ENCODE data around the gene ZNF76. TPM values are rescaled to one million over a fixed set of nuclear protein-coding genes. Genes with fewer than 3 reads are reported as not detected.

ZNF76 gene
- total and polyA plus RNA-seq, 2 of the 8 experiments (the other 6 are each of a cell fraction or from before 2014, with no cell fraction given), result 17.9 to 23.9 TPM

DNA sequence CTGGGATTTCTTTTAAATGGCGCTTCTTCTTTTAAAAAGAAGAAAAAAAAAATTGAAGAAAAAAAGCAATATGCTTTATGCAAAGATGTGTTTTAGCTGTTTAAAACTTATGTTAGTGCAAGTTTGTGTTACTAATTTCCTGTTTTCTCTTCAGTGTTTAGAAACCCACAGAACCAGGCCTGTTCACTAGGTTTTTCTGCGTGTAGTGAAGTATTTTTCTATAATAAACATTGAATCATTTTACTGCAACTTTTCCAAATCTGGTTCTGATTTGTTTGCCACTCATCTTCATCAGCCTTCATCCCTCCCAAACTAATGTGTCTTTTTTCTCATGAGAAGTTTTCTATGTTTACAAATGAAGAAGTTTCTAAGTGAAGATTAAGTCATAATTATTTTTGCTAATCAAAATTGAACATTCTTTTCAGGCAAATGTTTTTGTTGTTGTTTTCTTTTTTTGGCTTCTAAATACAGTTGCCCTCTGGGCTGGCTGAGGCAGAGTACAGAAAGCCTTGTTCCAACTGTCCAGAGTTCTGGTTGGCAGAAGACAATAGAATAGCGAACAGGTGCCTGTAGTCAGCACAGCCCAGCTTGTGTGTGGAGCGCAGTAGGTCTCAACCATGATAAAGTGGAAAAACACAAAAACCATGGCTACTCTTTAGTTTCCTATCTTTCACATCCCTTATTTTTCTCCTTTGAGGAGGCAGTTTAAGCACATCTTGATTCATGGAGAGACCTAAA, 14.5 kb downstream of the ZNF76 start (continued):
- TF ChIP-seq TAF1 (IDR thresholded peaks at IDR 0.05; ENCODE audit: low read depth, low read length) (no peak), SAP30 (IDR thresholded peaks at IDR 0.05; ENCODE audit: insufficient read depth, insufficient replicate concordance, low read length) (no peak), JUND (IDR thresholded peaks at IDR 0.05; ENCODE audit: low read length) (no peak), BRCA1 (IDR thresholded peaks at IDR 0.05; ENCODE audit: low read depth, low read length) (no peak)
- TF ChIP-seq, protein P1, sequence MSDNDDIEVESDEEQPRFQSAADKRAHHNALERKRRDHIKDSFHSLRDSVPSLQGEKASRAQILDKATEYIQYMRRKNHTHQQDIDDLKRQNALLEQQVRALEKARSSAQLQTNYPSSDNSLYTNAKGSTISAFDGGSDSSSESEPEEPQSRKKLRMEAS (IDR thresholded peaks at IDR 0.05), result no peak
